Esophagus (tissue), 2 donors: ENCODE results near the gene LRRC14B. TPM values are rescaled to one million over a fixed set of nuclear protein-coding genes. Genes with fewer than 3 reads are reported as not detected.

ENCODE experiments used
- H3K27ac ChIP-seq, 2 donors: one replicate each; pipeline ENCODE4 v1.5.1; 2013; ENCODE audit warnings: low read depth in 2 of 2, mild to moderate bottlenecking in 2 of 2, inconsistent platforms in 1 of 2, low read length in 1 of 2, moderate library complexity in 1 of 2
- H3K27me3 ChIP-seq, 2 donors: one replicate each; pipeline ENCODE4 v1.6.1; 2013; ENCODE audit warnings: low read length in 2 of 2, control low read depth in 1 of 2, mild to moderate bottlenecking in 1 of 2; ENCODE audit not compliant: insufficient read depth in 2 of 2, control insufficient read depth in 1 of 2
- H3K36me3 ChIP-seq, 2 donors: one replicate each; pipeline ENCODE4 v1.6.1; 2013; ENCODE audit warnings: low read length in 1 of 2; ENCODE audit not compliant: control insufficient read depth in 2 of 2, insufficient read depth in 2 of 2
- H3K4me1 ChIP-seq, 2 donors: one replicate each; pipeline ENCODE4 v1.6.1; 2013; ENCODE audit warnings: low read length in 1 of 2; ENCODE audit not compliant: control insufficient read depth in 2 of 2, insufficient read depth in 2 of 2
- H3K4me3 ChIP-seq, 2 donors: one replicate each; pipeline ENCODE4 v1.5.1; 2013; ENCODE audit warnings: low read length in 2 of 2, mild to moderate bottlenecking in 2 of 2, low read depth in 1 of 2, moderate library complexity in 1 of 2
- H3K9me3 ChIP-seq, 2 donors: one replicate each; pipeline ENCODE4 v1.6.1; 2013; ENCODE audit warnings: mild to moderate bottlenecking in 2 of 2, low read depth in 1 of 2, low read length in 1 of 2, moderate library complexity in 1 of 2; ENCODE audit not compliant: control insufficient read depth in 2 of 2, insufficient read depth in 1 of 2
- WGBS, 2 donors: extraction: QIAGEN DNeasy Blood & Tissue Kit; methylation state at CpG; one replicate each; pipeline ENCODE4 v1.1.7; 2013; 5-methylcytosine and 5-hydroxymethylcytosine counted together
- polyA plus RNA-seq, 2 donors: library from polyadenylated mRNA; stranded (reverse); fragments of 200-250 nt; gene quantifications; one replicate each; pipeline ENCODE4 v1.2.3, GENCODE V29; 2013
- donor health status: healthy with polysubstance abuse.
- donor health status: Bipolar disorder and iron deficiency.

The LRRC14B gene
- polyA plus RNA-seq, 2 donors, result 0.02 TPM; not detected in 1

GRCh38 chr5:181566-181965 lies 9.7 kb upstream of the LRRC14B start:
- WGBS, 2 donors, result 88 to 90% methylated on average over 22 of the region's 22 CpGs
- no peak overlapping the region for H3K27ac ChIP-seq

GRCh38 chr5:182126-182525 lies 9.2 kb upstream of the LRRC14B start:
- no peaks in the 10 kb centered on the region for H3K27me3 ChIP-seq
- H3K27ac ChIP-seq, result no peak overlapping the region
- H3K36me3 ChIP-seq, result no peaks in the 10 kb centered on the region
- H3K9me3 ChIP-seq, result no peaks in the 10 kb centered on the region
- peaks cover 0 to 2% of the 10 kb centered on the region in 2 donors for H3K4me1 ChIP-seq
- WGBS, 2 donors, result 95% methylated on average over 12 of the region's 12 CpGs
- H3K4me3 ChIP-seq, result no peak overlapping the region

More at GRCh38 chr5:181566-181965, 9.7 kb upstream of the LRRC14B start:
- Histone ChIP-seq H3K9me3 (no peaks in the 10 kb centered on the region), H3K27me3 (no peaks in the 10 kb centered on the region), H3K4me3 (no peak overlapping the region), H3K4me1 (peaks cover 0 to 2% of the 10 kb centered on the region in 2 donors), H3K36me3 (no peaks in the 10 kb centered on the region)

GRCh38 chr5:184471-184870 lies 6.8 kb upstream of the LRRC14B start:
- no peaks in the 10 kb centered on the region for H3K9me3 ChIP-seq
- no peak overlapping the region for H3K27ac ChIP-seq
- no peak overlapping the region for H3K4me3 ChIP-seq
- peaks cover under 1 to 2% of the 10 kb centered on the region in 2 donors for H3K4me1 ChIP-seq
- WGBS, 2 donors, result 45 to 71% methylated on average over 7 of the region's 7 CpGs
- H3K27me3 ChIP-seq, result no peaks in the 10 kb centered on the region
- H3K36me3 ChIP-seq, result no peaks in the 10 kb centered on the region

- H3K4me3 ChIP-seq, result no peak overlapping the region
- no peaks in the 10 kb centered on the region for H3K27me3 ChIP-seq
These were observed 5.9 kb upstream of the LRRC14B start for GRCh38 chr5:185095-186070.

GRCh38 chr5:186091-187041 lies 4.9 kb upstream of the LRRC14B start:
- no peak overlapping the region for H3K27ac ChIP-seq
- peaks cover 0 to 7% of the 10 kb centered on the region in 2 donors for H3K4me1 ChIP-seq
- no peaks in the 10 kb centered on the region for H3K27me3 ChIP-seq
- H3K4me3 ChIP-seq, result no peak overlapping the region
- 83 to 84% methylated on average over 24 to 28 of the region's 28 CpGs for WGBS, 2 donors
- no peaks in the 10 kb centered on the region for H3K36me3 ChIP-seq
- no peaks in the 10 kb centered on the region for H3K9me3 ChIP-seq

More at GRCh38 chr5:185095-186070, 5.9 kb upstream of the LRRC14B start:
- H3K4me1 ChIP-seq, result peaks cover 0 to 3% of the 10 kb centered on the region in 2 donors
- H3K36me3 ChIP-seq, result no peaks in the 10 kb centered on the region
- no peak overlapping the region for H3K27ac ChIP-seq
- no peaks in the 10 kb centered on the region for H3K9me3 ChIP-seq
- WGBS, 2 donors, result 86 to 87% methylated on average over 21 of the region's 21 CpGs

- H3K36me3 ChIP-seq, result no peaks in the 10 kb centered on the region
- H3K27ac ChIP-seq, result no peak overlapping the region
- H3K4me1 ChIP-seq, result peaks cover 4 to 12% of the 10 kb centered on the region in 2 donors
- H3K27me3 ChIP-seq, result no peaks in the 10 kb centered on the region
- no peaks in the 10 kb centered on the region for H3K9me3 ChIP-seq
- no peak overlapping the region for H3K4me3 ChIP-seq
- WGBS, 2 donors, result 83 to 84% methylated on average over 13 of the region's 13 CpGs
These were observed 4.3 kb upstream of the LRRC14B start for GRCh38 chr5:187042-187431.

- H3K4me3 ChIP-seq, result no peak overlapping the region
- WGBS, 2 donors, result 52 to 56% methylated on average over 21 of the region's 21 CpGs
- no peaks in the 10 kb centered on the region for H3K27me3 ChIP-seq
These were observed 3.5 kb upstream of the LRRC14B start for GRCh38 chr5:187617-188451.

GRCh38 chr5:188488-189481 lies 2.5 kb upstream of the LRRC14B start:
- 28 to 37% methylated on average over 36 to 37 of the region's 37 CpGs for WGBS, 2 donors
- Histone ChIP-seq H3K4me3 (no peak overlapping the region), H3K36me3 (no peaks in the 10 kb centered on the region), H3K9me3 (no peaks in the 10 kb centered on the region), H3K27ac (no peak overlapping the region), H3K4me1 (peaks cover 4 to 12% of the 10 kb centered on the region in 2 donors), H3K27me3 (no peaks in the 10 kb centered on the region)

More at GRCh38 chr5:187617-188451, 3.5 kb upstream of the LRRC14B start:
- H3K27ac ChIP-seq, result no peak overlapping the region
- H3K36me3 ChIP-seq, result no peaks in the 10 kb centered on the region
- peaks cover 4 to 12% of the 10 kb centered on the region in 2 donors for H3K4me1 ChIP-seq
- H3K9me3 ChIP-seq, result no peaks in the 10 kb centered on the region
